Neural cell (in vitro differentiated cells): ENCODE measurements around the gene FAM171A2. TPM values are rescaled to one million over a fixed set of nuclear protein-coding genes. Genes with fewer than 3 reads are reported as not detected.
"Not testable (repeated sequence)": the region's sequence is repeated elsewhere in the genome, so short reads cannot be mapped to it uniquely, and the experiment has no call there.

ENCODE experiments used
- H2AFZ ChIP-seq: fragments of 200-600, 300-800 bp; sonication (generic), shearing (Covaris generic); 2 replicates; pipeline ENCODE4 v1.6.0; 2014; ENCODE audit warnings: low read depth, mild to moderate bottlenecking, antibody characterized with exemption, low read length, moderate library complexity
- H3F3A ChIP-seq: fragments of 200-600 bp; shearing (Covaris generic); 2 replicates; pipeline ENCODE4 v1.6.1; 2016; ENCODE audit warnings: mild to moderate bottlenecking, moderate library complexity, mixed read lengths, antibody characterized with exemption, low read length; ENCODE audit not compliant: insufficient read depth, poor library complexity, severe bottlenecking
- H3K27ac ChIP-seq: fragments of 200-600, 300-800 bp; sonication (generic), shearing (Covaris generic); 2 replicates; pipeline ENCODE4 v1.5.1; 2014; ENCODE audit warnings: mild to moderate bottlenecking, low read length, moderate library complexity
- H3K27me3 ChIP-seq: fragments of 300-800, 200-600 bp; sonication (generic), shearing (Covaris generic); 2 replicates; pipeline ENCODE4 v1.6.0; 2014; ENCODE audit warnings: mild to moderate bottlenecking, low read depth, low read length, moderate library complexity; ENCODE audit not compliant: insufficient read depth
- H3K36me3 ChIP-seq: fragments of 300-800, 200-600 bp; sonication (generic), shearing (Covaris generic); 2 replicates; pipeline ENCODE4 v1.5.1; 2014; ENCODE audit warnings: mild to moderate bottlenecking, antibody characterized with exemption, low read length, moderate library complexity; ENCODE audit not compliant: insufficient read depth
- H3K4me2 ChIP-seq: fragments of 300-800, 200-600 bp; sonication (generic), shearing (Covaris generic); 2 replicates; pipeline ENCODE4 v1.6.0; 2014; ENCODE audit warnings: mild to moderate bottlenecking, low read length
- H3K4me3 ChIP-seq: fragments of 300-800, 200-600 bp; sonication (generic), shearing (Covaris generic); 2 replicates; pipeline ENCODE4 v1.5.1; 2014; ENCODE audit warnings: mild to moderate bottlenecking, low read length, moderate library complexity
- H3K79me2 ChIP-seq: fragments of 200-600 bp; shearing (Covaris generic); replicated peaks from 2 replicates; pipeline ENCODE4 v1.6.0; 2014; ENCODE audit warnings: mild to moderate bottlenecking, low read length, moderate library complexity; ENCODE audit not compliant: insufficient read depth
- H3K9ac ChIP-seq: fragments of 300-800, 200-600 bp; sonication (generic), shearing (Covaris generic); 2 replicates; pipeline ENCODE4 v1.6.1; 2016; ENCODE audit warnings: mild to moderate bottlenecking, low read length, mixed read lengths
- H3K9me2 ChIP-seq: fragments of 200-600 bp; shearing (Covaris generic); 2 replicates; pipeline ENCODE4 v1.6.1; 2016; ENCODE audit warnings: mild to moderate bottlenecking, low read length, mixed read lengths; ENCODE audit not compliant: insufficient read depth
- H3K9me3 ChIP-seq: fragments of 200-600, 300-800 bp; sonication (generic), shearing (Covaris generic); 2 replicates; pipeline ENCODE4 v1.6.1; 2016; ENCODE audit warnings: mild to moderate bottlenecking, mixed run types, low read length, moderate library complexity, mixed read lengths
- H4K20me1 ChIP-seq: fragments of 200-600 bp; shearing (Covaris generic); 2 replicates; pipeline ENCODE4 v1.6.1; 2016; ENCODE audit warnings: mild to moderate bottlenecking, mixed run types; ENCODE audit not compliant: insufficient read depth
- CTCF ChIP-seq: fragments of 450-650 bp; IDR thresholded peaks from 2 replicates; pipeline ENCODE4 v1.5.1; 2014; ENCODE audit warnings: antibody characterized with exemption, mild to moderate bottlenecking, moderate library complexity; ENCODE audit not compliant: poor library complexity, severe bottlenecking
- EP300 ChIP-seq: fragments of 450-650 bp; conservative IDR thresholded peaks from 2 replicates; pipeline ENCODE4 v1.6.1; 2014; ENCODE audit warnings: antibody characterized with exemption, mild to moderate bottlenecking, moderate library complexity; ENCODE audit not compliant: poor library complexity, severe bottlenecking
- EZH2 ChIP-seq: fragments of 200-600, 300-800 bp; shearing (Covaris generic), sonication (generic); IDR thresholded peaks from 2 replicates; pipeline ENCODE4 v1.6.1; 2014; ENCODE audit warnings: antibody characterized with exemption, low read length, borderline replicate concordance, mild to moderate bottlenecking; ENCODE audit not compliant: insufficient read depth, poor library complexity, severe bottlenecking
- MXI1 ChIP-seq: fragments of 450-650 bp; conservative IDR thresholded peaks from 2 replicates; pipeline ENCODE4 v1.6.1; 2014; ENCODE audit warnings: antibody characterized with exemption, mild to moderate bottlenecking; ENCODE audit not compliant: poor library complexity, severe bottlenecking
- POLR2AphosphoS5 ChIP-seq: IDR thresholded peaks from 2 replicates; pipeline ENCODE4 v1.6.1; 2012
- RAD21 ChIP-seq: fragments of 450-650 bp; conservative IDR thresholded peaks from 2 replicates; pipeline ENCODE4 v1.6.1; 2014; ENCODE audit warnings: antibody characterized with exemption, mild to moderate bottlenecking, moderate library complexity
- REST ChIP-seq: IDR thresholded peaks from 2 replicates; pipeline ENCODE4 v1.6.1; 2012; ENCODE audit warnings: borderline replicate concordance
- SMC3 ChIP-seq: fragments of 450-650 bp; conservative IDR thresholded peaks from 2 replicates; pipeline ENCODE4 v1.6.1; 2014; ENCODE audit warnings: antibody characterized with exemption, mild to moderate bottlenecking, moderate library complexity; ENCODE audit not compliant: poor library complexity
- TAF1 ChIP-seq: IDR thresholded peaks from 2 replicates; pipeline ENCODE4 v1.6.1; 2012; ENCODE audit warnings: low read depth
- polyA plus RNA-seq: library from polyadenylated mRNA; depleted of rRNA; stranded (reverse); fragments of >200 nt; gene quantifications from 2 replicates; pipeline ENCODE4 v1.2.3, GENCODE V29; 2014

Gene FAM171A2
- polyA plus RNA-seq, 1 donor from 2014 or later = 73.6 TPM

- H2AFZ ChIP-seq, H3K9ac ChIP-seq, H3K9me2 ChIP-seq, H3K4me3 ChIP-seq, H3F3A ChIP-seq, H3K27ac ChIP-seq, H3K79me2 ChIP-seq, H3K36me3 ChIP-seq, H3K27me3 ChIP-seq, H3K9me3 ChIP-seq, H3K4me2 ChIP-seq, H4K20me1 ChIP-seq: not testable (repeated sequence)
Observed at GRCh38 chr17:44347206-44348055, 16.2 kb downstream of the FAM171A2 start.

- H3K27me3 ChIP-seq = no peaks in the 10 kb centered on the region
- H3F3A ChIP-seq = no peaks in the 10 kb centered on the region
- peak overlapping the region; percentile 82 for H3K4me2 ChIP-seq
- peak overlapping the region; percentile 85 for H3K4me3 ChIP-seq
- H2AFZ ChIP-seq = no peak overlapping the region
- TF ChIP-seq MXI1 (no peak), EP300 (no peak), CTCF (peak; percentile 26), TAF1 (no peak), SMC3 (peak; percentile 10)
- no peak overlapping the region for H3K27ac ChIP-seq
- H4K20me1 ChIP-seq = no peaks in the 10 kb centered on the region
- no peaks in the 10 kb centered on the region for H3K36me3 ChIP-seq
- H3K9ac ChIP-seq = peak overlapping the region; percentile 67
- H3K79me2 ChIP-seq = no peaks in the 10 kb centered on the region
- H3K9me3 ChIP-seq = no peaks in the 10 kb centered on the region
- H3K9me2 ChIP-seq = no peaks in the 10 kb centered on the region
Observed at GRCh38 chr17:44346064-44346844, 17.4 kb downstream of the FAM171A2 start.

- peak overlapping the region; percentile 61 for H2AFZ ChIP-seq
- peak overlapping the region; percentile 67 for H3K9ac ChIP-seq
- no peaks in the 10 kb centered on the region for H3F3A ChIP-seq
- peak overlapping the region; percentile 82 for H3K4me2 ChIP-seq
- H3K4me3 ChIP-seq = peak overlapping the region; percentile 85
- no peaks in the 10 kb centered on the region for H3K36me3 ChIP-seq
- no peaks in the 10 kb centered on the region for H3K9me2 ChIP-seq
- peak overlapping the region; percentile 38 for H3K27ac ChIP-seq
- TF ChIP-seq EP300 = no peak
- no peak for TF ChIP-seq EZH2
- peak; percentile 82 for TF ChIP-seq CTCF
- TF ChIP-seq SMC3 = peak; percentile 75
- TF ChIP-seq TAF1 = no peak
- no peak for TF ChIP-seq POLR2AphosphoS5
- peak; percentile 75 for TF ChIP-seq RAD21
- TF ChIP-seq REST = no peak
- TF ChIP-seq MXI1 = no peak
- no peaks in the 10 kb centered on the region for H3K79me2 ChIP-seq
- no peaks in the 10 kb centered on the region for H3K9me3 ChIP-seq
- H4K20me1 ChIP-seq = no peaks in the 10 kb centered on the region
- no peaks in the 10 kb centered on the region for H3K27me3 ChIP-seq
Observed at GRCh38 chr17:44345454-44346026, 18.1 kb downstream of the FAM171A2 start.
